ENCODE measurements around the gene ERC2. TPM values are rescaled to one million over a fixed set of nuclear protein-coding genes. Genes with fewer than 3 reads are reported as not detected.

Gene ERC2
- total RNA-seq, 1 donor from 2014 or later, result 48.3 TPM

- Mint-ChIP-seq H3K4me3 (ENCODE audit: unreplicated experiment) (no peak overlapping the region), H3K9me3 (ENCODE audit: unreplicated experiment) (no peaks in the 10 kb centered on the region), H3K27me3 (ENCODE audit: unreplicated experiment) (no peaks in the 10 kb centered on the region), H3K36me3 (ENCODE audit: unreplicated experiment) (no peaks in the 10 kb centered on the region), H3K4me1 (ENCODE audit: low read depth, unreplicated experiment) (no peaks in the 10 kb centered on the region), H3K27ac (ENCODE audit: unreplicated experiment) (no peak overlapping the region)
- DNase-seq, result no peak
- TF ChIP-seq CTCF (IDR thresholded peaks at IDR 0.05; ENCODE audit: partially characterized antibody, unreplicated experiment), result no peak
Measured at GRCh38 chr3:56094170-56094569, 374.1 kb downstream of the ERC2 start.

GRCh38 chr3:56089739-56090138 lies 378.5 kb downstream of the ERC2 start:
- Mint-ChIP-seq H3K4me1 (ENCODE audit: low read depth, unreplicated experiment) (no peaks in the 10 kb centered on the region), H3K9me3 (ENCODE audit: unreplicated experiment) (no peaks in the 10 kb centered on the region)
- no peak for DNase-seq

GRCh38 chr3:56087451-56088053 lies 380.7 kb downstream of the ERC2 start:
- DNase-seq, result no peak
- no peaks in the 10 kb centered on the region for H3K4me1 Mint-ChIP-seq (ENCODE audit: low read depth, unreplicated experiment)
- TF ChIP-seq CTCF (IDR thresholded peaks at IDR 0.05; ENCODE audit: partially characterized antibody, unreplicated experiment), result no peak
- H3K9me3 Mint-ChIP-seq (ENCODE audit: unreplicated experiment), result no peaks in the 10 kb centered on the region
- no peak overlapping the region for H3K27ac Mint-ChIP-seq (ENCODE audit: unreplicated experiment)
- no peaks in the 10 kb centered on the region for H3K27me3 Mint-ChIP-seq (ENCODE audit: unreplicated experiment)
- no peaks in the 10 kb centered on the region for H3K36me3 Mint-ChIP-seq (ENCODE audit: unreplicated experiment)
- no peak overlapping the region for H3K4me3 Mint-ChIP-seq (ENCODE audit: unreplicated experiment)

More at GRCh38 chr3:56089739-56090138, 378.5 kb downstream of the ERC2 start:
- Mint-ChIP-seq H3K27me3 (ENCODE audit: unreplicated experiment) (no peaks in the 10 kb centered on the region), H3K27ac (ENCODE audit: unreplicated experiment) (no peak overlapping the region), H3K4me3 (ENCODE audit: unreplicated experiment) (no peak overlapping the region), H3K36me3 (ENCODE audit: unreplicated experiment) (no peaks in the 10 kb centered on the region)
- no peak for TF ChIP-seq CTCF (IDR thresholded peaks at IDR 0.05; ENCODE audit: partially characterized antibody, unreplicated experiment)

- no peaks in the 10 kb centered on the region for H3K27me3 Mint-ChIP-seq (ENCODE audit: unreplicated experiment)
- H3K9me3 Mint-ChIP-seq (ENCODE audit: unreplicated experiment), result no peaks in the 10 kb centered on the region
- no peak for TF ChIP-seq CTCF (IDR thresholded peaks at IDR 0.05; ENCODE audit: partially characterized antibody, unreplicated experiment)
- H3K4me1 Mint-ChIP-seq (ENCODE audit: low read depth, unreplicated experiment), result no peaks in the 10 kb centered on the region
- no peaks in the 10 kb centered on the region for H3K36me3 Mint-ChIP-seq (ENCODE audit: unreplicated experiment)
- no peak overlapping the region for H3K4me3 Mint-ChIP-seq (ENCODE audit: unreplicated experiment)
- H3K27ac Mint-ChIP-seq (ENCODE audit: unreplicated experiment), result no peak overlapping the region
- no peak for DNase-seq
Measured at GRCh38 chr3:56086355-56086754, 381.9 kb downstream of the ERC2 start.

- DNase-seq, result no peak
- TF ChIP-seq CTCF (IDR thresholded peaks at IDR 0.05; ENCODE audit: partially characterized antibody, unreplicated experiment), result no peak
- no peaks in the 10 kb centered on the region for H3K4me1 Mint-ChIP-seq (ENCODE audit: low read depth, unreplicated experiment)
- no peaks in the 10 kb centered on the region for H3K36me3 Mint-ChIP-seq (ENCODE audit: unreplicated experiment)
- H3K27me3 Mint-ChIP-seq (ENCODE audit: unreplicated experiment), result no peaks in the 10 kb centered on the region
- H3K9me3 Mint-ChIP-seq (ENCODE audit: unreplicated experiment), result no peaks in the 10 kb centered on the region
- H3K4me3 Mint-ChIP-seq (ENCODE audit: unreplicated experiment), result no peak overlapping the region
- H3K27ac Mint-ChIP-seq (ENCODE audit: unreplicated experiment), result no peak overlapping the region
Measured at GRCh38 chr3:56081246-56081645, 387.0 kb downstream of the ERC2 start.
